Subcutaneous abdominal adipose tissue (tissue), 5 donors: Measurements from ENCODE around the gene NRP2.

ENCODE experiments used
- H3K27ac ChIP-seq: one replicate; pipeline ENCODE4 v1.7.0; 2013; ENCODE audit warnings: low read depth, mild to moderate bottlenecking, inconsistent platforms, low read length, moderate library complexity
- H3K27me3 ChIP-seq, 5 donors: one replicate each; pipeline ENCODE4 v1.7.0; 2013; ENCODE audit warnings: low read length in 5 of 5, inconsistent platforms in 1 of 5; ENCODE audit not compliant: control insufficient read depth in 5 of 5, insufficient read depth in 4 of 5
- H3K36me3 ChIP-seq, 5 donors: one replicate each; pipeline ENCODE4 v1.7.0; 2013; ENCODE audit warnings: low read length in 5 of 5; ENCODE audit not compliant: control insufficient read depth in 5 of 5, insufficient read depth in 5 of 5
- H3K4me1 ChIP-seq, 5 donors: one replicate each; pipeline ENCODE4 v1.7.0; 2013; ENCODE audit warnings: low read length in 5 of 5, mild to moderate bottlenecking in 3 of 5, moderate library complexity in 1 of 5; ENCODE audit not compliant: control insufficient read depth in 5 of 5, insufficient read depth in 5 of 5
- H3K4me3 ChIP-seq, 5 donors: one replicate each; pipeline ENCODE4 v1.7.0; 2013; ENCODE audit warnings: low read length in 5 of 5, low read depth in 1 of 5
- H3K9ac ChIP-seq, 5 donors: one replicate each; pipeline ENCODE4 v1.7.0; 2013; ENCODE audit warnings: low read length in 5 of 5, mild to moderate bottlenecking in 4 of 5, moderate library complexity in 3 of 5
- H3K9me3 ChIP-seq, 5 donors: one replicate each; pipeline ENCODE4 v1.7.0; 2013; ENCODE audit warnings: low read length in 5 of 5; ENCODE audit not compliant: control insufficient read depth in 5 of 5
- donor health status: healthy.
- donor health status: healthy.
- donor health status: healthy.
- donor health status: healthy.
- donor health status: healthy.

Gene NRP2

GRCh38 chr2:205738117-205738968, 56.0 kb downstream of the NRP2 start:
- H3K4me3 ChIP-seq = no peak overlapping the region
- peaks cover 0 to 18% (median 14%) of the 10 kb centered on the region in 5 donors for H3K4me1 ChIP-seq
- peaks cover 25 to 76% (median 60%) of the 10 kb centered on the region in 5 donors for H3K36me3 ChIP-seq
- H3K9me3 ChIP-seq = no peaks in the 10 kb centered on the region
- no peak overlapping the region for H3K27ac ChIP-seq
- no peaks in the 10 kb centered on the region for H3K27me3 ChIP-seq
- H3K9ac ChIP-seq = no peak overlapping the region

- H3K9me3 ChIP-seq = no peaks in the 10 kb centered on the region
- no peak overlapping the region for H3K4me3 ChIP-seq
- H3K9ac ChIP-seq = no peak overlapping the region
- peaks cover 25 to 87% (median 70%) of the 10 kb centered on the region in 5 donors for H3K36me3 ChIP-seq
- H3K27ac ChIP-seq = no peak overlapping the region
- H3K4me1 ChIP-seq = peaks cover 0 to 6% (median 5%) of the 10 kb centered on the region in 5 donors
- H3K27me3 ChIP-seq = no peaks in the 10 kb centered on the region
Observed at GRCh38 chr2:205739620-205740019, 57.3 kb downstream of the NRP2 start.

GRCh38 chr2:205740381-205740780, 58.1 kb downstream of the NRP2 start:
- Histone ChIP-seq H3K4me3 (no peak overlapping the region), H3K27me3 (no peaks in the 10 kb centered on the region), H3K9me3 (no peaks in the 10 kb centered on the region), H3K36me3 (peaks cover 25 to 91% (median 74%) of the 10 kb centered on the region in 5 donors), H3K27ac (no peak overlapping the region), H3K4me1 (peaks cover 0 to 2% (median 0%) of the 10 kb centered on the region in 5 donors), H3K9ac (no peak overlapping the region)

- Histone ChIP-seq H3K27me3 (no peaks in the 10 kb centered on the region), H3K4me3 (no peak overlapping the region), H3K9ac (no peak overlapping the region), H3K27ac (no peak overlapping the region), H3K4me1 (peaks cover 0 to 4% (median 0%) of the 10 kb centered on the region in 5 donors), H3K9me3 (no peaks in the 10 kb centered on the region), H3K36me3 (peaks cover 25 to 100% (median 84%) of the 10 kb centered on the region in 5 donors)
Observed at GRCh38 chr2:205741256-205741978, 59.1 kb downstream of the NRP2 start.

- Histone ChIP-seq H3K4me1 (peaks cover 0 to 6% (median 0%) of the 10 kb centered on the region in 5 donors), H3K9ac (no peak overlapping the region), H3K36me3 (peaks cover 21 to 100% (median 95%) of the 10 kb centered on the region in 5 donors), H3K4me3 (no peak overlapping the region), H3K9me3 (no peaks in the 10 kb centered on the region), H3K27me3 (no peaks in the 10 kb centered on the region), H3K27ac (no peak overlapping the region)
Observed at GRCh38 chr2:205743137-205743536, 60.8 kb downstream of the NRP2 start.

DNA sequence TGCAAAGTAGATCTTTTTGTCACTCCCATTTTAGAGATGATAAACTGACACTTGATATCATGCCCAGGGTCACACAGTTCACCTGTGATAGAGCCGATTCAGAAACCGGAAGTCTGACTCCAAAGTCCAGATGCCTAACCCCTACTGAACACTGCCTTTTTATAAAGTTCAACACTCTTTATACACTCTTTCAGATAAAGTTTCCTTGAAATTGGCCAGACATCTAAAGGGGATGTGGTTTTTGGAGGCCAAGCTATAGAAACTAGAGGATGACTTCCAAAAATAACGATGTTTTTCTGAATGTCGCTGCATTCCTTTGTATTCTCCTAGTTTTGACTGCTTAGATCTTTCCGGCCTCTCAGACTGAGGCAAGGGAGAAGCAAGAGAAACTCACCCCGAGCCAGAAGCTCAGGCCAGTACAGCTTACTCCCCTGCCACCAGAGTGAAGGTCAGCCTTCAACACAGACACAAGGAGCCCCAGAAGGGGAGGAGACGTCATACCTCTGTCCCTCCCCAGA, 61.8 kb downstream of the NRP2 start:
- Histone ChIP-seq H3K27me3 (no peaks in the 10 kb centered on the region), H3K27ac (no peak overlapping the region), H3K4me3 (no peak overlapping the region), H3K9me3 (no peaks in the 10 kb centered on the region), H3K9ac (no peak overlapping the region), H3K36me3 (peaks cover 21 to 100% (median 95%) of the 10 kb centered on the region in 5 donors), H3K4me1 (peaks cover 0 to 6% (median 0%) of the 10 kb centered on the region in 5 donors)

DNA sequence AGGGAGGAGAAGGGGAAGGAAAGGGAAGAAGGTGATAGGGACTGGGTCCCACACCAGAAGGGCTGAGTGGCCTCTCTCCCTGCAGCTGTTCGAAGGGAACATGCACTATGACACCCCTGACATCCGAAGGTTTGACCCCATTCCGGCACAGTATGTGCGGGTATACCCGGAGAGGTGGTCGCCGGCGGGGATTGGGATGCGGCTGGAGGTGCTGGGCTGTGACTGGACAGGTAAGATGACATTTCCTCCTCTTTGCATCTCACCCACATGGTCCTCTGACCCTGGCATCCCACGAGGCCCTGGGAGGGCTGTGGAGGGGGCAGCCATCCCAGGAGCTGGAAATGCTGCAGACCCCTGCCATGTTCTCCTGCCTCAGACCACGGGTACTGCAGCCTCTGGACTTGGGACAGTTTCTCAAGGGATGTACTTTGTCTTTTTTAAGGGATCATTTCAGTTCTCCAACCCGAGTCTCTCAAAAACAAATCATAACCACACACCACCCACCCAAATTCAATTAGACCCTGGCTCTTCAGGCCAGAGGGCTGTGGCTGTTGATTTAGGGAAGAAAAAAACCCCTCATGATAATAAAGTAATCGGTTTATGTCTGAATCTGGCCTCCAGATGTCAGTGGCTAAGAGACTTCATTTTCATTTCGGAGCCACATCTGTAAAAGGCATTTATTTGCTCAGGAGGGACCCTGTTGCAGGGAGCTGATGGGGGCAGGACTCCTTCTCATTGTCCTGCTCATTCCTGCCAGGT, 63.5 kb downstream of the NRP2 start:
- Histone ChIP-seq H3K9me3 (no peaks in the 10 kb centered on the region), H3K36me3 (peaks cover 21 to 98% (median 91%) of the 10 kb centered on the region in 5 donors), H3K4me1 (peaks cover 0 to 6% (median 0%) of the 10 kb centered on the region in 5 donors), H3K4me3 (no peak overlapping the region), H3K9ac (no peak overlapping the region), H3K27me3 (no peaks in the 10 kb centered on the region), H3K27ac (no peak overlapping the region)

DNA sequence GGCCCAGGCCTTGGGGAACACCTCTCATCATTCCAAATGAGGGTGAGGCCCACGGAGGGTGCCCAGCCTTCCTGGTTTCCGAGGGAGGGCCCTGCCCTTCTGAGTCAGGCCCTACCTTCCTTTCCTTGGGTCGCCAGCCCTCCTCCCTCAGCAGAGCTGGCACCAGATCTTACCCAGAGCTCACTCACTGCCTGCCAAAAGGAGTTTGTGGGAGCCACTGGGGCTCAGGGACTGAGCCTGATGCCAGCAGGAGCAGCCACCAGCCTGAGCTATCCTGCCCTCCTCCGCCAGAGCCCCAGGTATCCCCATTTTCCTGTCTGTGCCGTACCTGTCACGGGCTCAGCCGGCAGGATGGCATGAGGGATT, 64.1 kb downstream of the NRP2 start:
- Histone ChIP-seq H3K4me1 (peaks cover 0 to 6% (median 2%) of the 10 kb centered on the region in 5 donors), H3K9me3 (no peaks in the 10 kb centered on the region), H3K27me3 (no peaks in the 10 kb centered on the region), H3K36me3 (peaks cover 21 to 93% (median 85%) of the 10 kb centered on the region in 5 donors), H3K9ac (no peak overlapping the region), H3K4me3 (no peak overlapping the region), H3K27ac (no peak overlapping the region)

DNA sequence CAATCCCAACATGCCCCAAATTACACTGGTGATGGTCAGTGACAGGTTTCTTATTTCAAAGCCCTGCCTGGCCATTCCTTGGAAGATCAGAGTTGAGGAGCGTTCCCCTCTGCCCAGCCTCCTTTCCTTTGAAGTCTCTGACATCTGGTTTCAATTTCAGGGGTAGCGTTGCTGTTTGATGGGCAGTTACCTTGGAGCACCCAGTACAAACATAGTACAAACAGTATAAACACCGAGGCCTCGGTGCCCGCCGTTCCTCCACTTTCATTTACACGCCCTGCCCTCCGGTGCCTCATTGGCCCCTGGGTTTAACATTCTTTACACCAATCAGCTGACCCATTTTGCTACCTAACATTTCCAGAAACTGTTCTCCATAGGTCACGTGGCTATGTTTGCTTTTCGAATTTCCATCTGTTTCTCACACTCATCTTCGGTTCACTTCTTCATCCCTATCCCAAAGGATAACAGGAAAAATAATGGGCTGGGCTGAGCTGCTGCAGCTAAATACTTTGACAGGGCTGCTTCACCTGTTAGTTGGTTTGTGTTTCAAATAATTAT, 65.6 kb downstream of the NRP2 start:
- Histone ChIP-seq H3K9ac (no peak overlapping the region), H3K4me3 (no peak overlapping the region), H3K36me3 (peaks cover 8 to 93% (median 83%) of the 10 kb centered on the region in 5 donors), H3K27me3 (no peaks in the 10 kb centered on the region), H3K4me1 (peaks cover 0 to 21% (median 14%) of the 10 kb centered on the region in 5 donors), H3K9me3 (no peaks in the 10 kb centered on the region), H3K27ac (no peak overlapping the region)
